HG02571 (cell line): ENCODE data around the gene ALOX12B.
"Not testable (repeated sequence)": the region's sequence is repeated elsewhere in the genome, so short reads cannot be mapped to it uniquely, and the experiment has no call there.

ENCODE experiments used
- ATAC-seq: cut with Tn5 transposase; IDR thresholded peaks from one replicate; pipeline ENCODE4 v1.9.1; 2021; ENCODE audit warnings: mild to moderate bottlenecking, moderate library complexity; ENCODE audit not compliant: unreplicated experiment

Gene ALOX12B

GRCh38 chr17:8046929-8047768, 40.4 kb downstream of the ALOX12B start:
- no peak for ATAC-seq

DNA sequence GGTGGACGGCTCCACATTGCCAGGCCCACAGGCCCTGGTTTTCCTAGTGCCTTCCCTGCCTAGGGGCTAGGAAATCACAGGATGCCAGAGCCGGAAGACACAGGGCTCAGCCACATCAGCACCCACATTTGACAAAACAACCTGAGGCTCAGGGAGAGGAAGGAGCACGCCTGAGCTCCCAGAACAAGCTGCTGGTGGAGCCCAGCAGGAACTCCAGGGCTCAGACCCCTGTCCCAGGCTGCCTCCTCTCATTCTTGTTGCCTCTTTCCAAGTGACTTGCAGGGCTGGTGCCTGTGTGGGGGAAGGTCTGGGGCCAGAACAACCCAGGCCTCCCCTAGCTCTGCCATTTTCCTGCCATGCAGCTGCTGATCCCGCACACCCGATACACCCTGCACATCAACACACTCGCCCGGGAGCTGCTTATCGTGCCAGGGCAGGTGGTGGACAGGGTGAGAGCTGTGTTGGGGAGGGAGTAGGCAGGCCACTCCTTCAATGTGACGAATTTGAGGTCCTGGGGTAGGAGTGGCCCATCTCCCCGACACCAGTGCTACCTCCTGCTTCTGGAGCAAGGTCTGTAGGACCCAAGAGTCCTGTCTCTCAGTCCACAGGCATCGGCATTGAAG, 41.1 kb downstream of the ALOX12B start:
- ATAC-seq = no peak

DNA sequence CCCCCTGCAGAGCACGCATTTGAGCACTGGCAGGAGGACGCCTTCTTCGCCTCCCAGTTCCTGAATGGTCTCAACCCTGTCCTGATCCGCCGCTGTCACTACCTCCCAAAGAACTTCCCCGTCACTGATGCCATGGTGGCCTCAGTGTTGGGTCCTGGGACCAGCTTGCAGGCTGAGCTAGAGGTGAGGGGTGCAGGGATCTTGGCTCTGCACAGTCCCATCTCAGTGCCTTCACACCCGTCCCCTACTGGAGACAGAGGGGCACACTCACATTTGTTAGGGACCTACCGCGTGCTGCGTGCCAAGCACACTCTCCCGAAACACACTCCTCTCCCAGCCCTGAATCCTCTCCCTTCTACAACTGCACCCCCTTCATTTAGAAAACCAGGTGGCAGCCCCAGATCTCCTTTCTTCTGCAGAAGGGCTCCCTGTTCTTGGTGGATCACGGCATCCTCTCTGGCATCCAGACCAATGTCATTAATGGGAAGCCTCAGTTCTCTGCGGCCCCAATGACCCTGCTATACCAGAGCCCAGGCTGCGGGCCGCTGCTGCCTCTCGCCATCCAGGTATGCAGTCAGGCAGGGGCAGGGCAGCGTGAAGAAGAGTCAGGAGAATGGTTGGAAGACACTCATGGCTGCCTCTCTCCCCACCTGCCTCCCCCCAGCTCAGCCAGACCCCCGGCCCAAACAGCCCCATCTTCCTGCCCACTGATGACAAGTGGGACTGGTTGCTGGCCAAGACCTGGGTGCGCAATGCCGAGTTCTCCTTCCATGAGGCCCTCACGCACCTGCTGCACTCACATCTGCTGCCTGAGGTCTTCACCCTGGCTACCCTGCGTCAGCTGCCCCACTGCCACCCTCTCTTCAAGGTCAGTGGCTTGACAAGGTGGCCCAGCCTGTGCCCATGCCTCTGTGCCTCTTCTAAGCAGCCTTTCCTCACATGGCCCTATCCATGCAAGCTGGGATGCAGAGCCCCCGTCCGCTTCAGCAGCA, 42.4 kb downstream of the ALOX12B start:
- ATAC-seq = no peak

DNA sequence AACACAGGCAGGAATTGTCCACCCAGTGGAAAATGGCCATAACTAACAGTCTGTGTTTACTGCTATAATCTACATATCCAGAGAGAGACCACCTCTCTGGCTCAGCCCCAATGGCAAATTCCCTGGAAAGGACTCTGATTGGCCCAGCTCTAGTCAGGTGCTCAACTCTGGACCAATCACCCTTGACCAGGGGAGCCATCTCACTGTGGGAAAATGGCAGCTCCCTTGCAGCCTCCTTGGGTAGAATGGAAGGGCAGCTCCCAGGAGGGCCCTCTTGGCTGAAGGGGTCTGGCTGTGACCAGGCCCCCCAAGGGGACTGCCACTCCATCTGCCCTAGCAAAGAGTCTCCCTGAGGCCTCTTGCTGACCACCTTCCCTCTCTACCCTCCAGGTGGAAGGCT, 45.5 kb downstream of the ALOX12B start:
- no peak for ATAC-seq

GRCh38 chr17:8041249-8041928, 46.1 kb downstream of the ALOX12B start:
- no peak for ATAC-seq

DNA sequence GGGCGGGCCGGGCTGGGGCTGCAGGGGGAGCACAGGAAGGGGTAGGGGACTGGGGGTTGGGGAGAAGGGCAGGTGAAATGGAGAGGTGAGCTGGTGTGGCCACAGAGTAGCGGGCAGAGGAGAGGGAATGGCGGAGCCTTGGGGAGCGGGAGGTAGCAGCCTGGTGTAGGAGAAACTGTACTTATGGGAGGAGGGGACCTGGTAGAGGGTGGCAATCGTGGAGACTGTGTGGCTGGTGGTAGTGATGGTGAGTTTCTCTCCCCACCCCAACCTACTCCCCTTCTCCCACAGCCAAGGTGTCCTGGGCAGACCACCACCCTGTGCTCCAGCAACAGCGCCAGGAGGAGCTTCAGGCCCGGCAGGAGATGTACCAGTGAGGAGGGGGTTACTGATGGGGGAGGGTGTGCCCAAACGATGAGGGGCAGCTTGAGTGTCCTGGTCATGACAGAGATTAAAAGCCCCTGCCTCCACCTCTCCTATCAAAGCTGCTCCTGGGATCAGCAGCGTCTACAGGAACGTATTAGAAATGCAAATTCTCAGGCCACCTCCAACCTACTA, 47.8 kb downstream of the ALOX12B start:
- ATAC-seq = no peak

GRCh38 chr17:8038954-8039610, 48.4 kb downstream of the ALOX12B start, which contains the start of gene ALOX15B:
Gene ALOX15B (plus strand): TSS chr17:8039059. CDS start chr17:8039156, 97 bp downstream.
- no peak for ATAC-seq

DNA sequence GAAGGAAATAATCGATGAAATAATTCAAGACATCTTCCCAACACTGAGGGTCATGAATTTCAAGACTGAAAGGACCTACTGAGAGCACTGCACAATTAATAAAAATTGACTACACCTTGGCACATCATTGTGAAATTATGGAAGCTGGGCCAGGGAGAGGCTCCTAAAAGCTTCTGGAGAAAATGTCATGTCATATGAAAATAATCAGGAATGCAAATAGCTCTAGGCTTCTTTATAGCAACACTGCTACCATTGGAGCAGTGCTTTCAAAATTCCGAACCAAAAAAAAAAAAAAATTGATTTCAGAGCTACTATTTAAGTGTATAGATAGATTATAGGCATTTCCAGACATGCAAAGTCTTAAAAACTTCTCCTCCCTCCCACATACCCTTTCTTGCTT, 55.1 kb downstream of the ALOX12B start:
- ATAC-seq = no peak

- no peak for ATAC-seq
Measured at GRCh38 chr17:8031950-8032349, 55.6 kb downstream of the ALOX12B start.

DNA sequence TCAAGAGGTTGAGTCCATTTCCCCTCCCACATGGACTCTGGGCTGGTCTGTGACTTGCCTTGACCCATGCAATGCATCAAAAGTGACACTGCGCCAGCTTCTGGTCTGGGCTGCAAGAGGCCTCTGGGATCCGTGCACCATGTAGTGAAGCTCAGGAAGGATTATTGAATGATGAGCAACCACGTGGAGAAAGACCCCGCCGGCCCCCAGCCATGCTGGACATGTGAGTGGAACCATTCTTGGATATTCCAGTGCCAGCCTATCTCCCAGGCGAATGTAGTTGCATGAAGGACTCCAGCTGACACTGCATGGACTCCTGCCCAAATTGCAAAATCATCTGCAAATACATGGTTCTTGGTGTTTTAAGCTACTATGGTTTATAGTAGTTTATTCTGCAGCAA, 56.3 kb downstream of the ALOX12B start:
- no peak for ATAC-seq

GRCh38 chr17:8029121-8029520, 58.4 kb downstream of the ALOX12B start:
- no peak for ATAC-seq

DNA sequence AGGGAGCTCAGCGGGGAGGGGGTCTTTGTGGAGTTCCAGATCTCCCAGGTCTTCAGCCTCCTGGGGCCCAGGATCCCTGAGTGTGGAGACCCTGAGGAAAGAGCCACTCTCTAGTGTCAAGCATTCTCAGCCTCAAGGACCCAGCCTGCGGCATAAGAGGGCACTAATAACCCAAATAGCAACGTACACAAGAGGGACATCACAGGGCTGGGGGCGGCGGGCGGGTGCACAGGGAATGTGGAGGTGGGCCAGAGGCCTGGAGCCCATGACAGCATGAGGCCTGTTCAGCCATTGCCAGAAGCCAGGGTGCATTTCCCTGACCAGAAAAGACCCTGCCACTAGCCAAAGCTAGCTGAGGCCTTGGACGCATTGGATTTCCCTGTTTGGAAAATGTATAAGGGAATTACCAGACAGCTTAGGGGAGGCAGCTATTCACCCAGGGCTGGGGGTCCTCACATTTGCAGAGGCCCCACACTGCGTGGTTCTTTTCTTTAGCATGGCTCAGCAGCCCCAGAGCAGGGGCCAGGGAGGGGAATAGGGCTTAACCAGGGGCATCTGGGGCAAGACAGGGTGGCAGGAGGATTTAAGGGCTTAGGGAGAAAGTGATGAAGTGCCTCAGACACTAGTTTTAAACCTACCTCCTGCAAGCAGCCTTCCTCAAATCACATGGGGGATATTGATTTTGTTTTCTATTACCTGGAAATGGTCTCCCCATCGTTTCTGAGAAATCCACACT, 62.2 kb downstream of the ALOX12B start:
- no peak for ATAC-seq

GRCh38 chr17:8024161-8024560, 63.4 kb downstream of the ALOX12B start:
- not testable (repeated sequence) for ATAC-seq
